Measurements from ENCODE around the gene SMC3.

The SMC3 gene

DNA sequence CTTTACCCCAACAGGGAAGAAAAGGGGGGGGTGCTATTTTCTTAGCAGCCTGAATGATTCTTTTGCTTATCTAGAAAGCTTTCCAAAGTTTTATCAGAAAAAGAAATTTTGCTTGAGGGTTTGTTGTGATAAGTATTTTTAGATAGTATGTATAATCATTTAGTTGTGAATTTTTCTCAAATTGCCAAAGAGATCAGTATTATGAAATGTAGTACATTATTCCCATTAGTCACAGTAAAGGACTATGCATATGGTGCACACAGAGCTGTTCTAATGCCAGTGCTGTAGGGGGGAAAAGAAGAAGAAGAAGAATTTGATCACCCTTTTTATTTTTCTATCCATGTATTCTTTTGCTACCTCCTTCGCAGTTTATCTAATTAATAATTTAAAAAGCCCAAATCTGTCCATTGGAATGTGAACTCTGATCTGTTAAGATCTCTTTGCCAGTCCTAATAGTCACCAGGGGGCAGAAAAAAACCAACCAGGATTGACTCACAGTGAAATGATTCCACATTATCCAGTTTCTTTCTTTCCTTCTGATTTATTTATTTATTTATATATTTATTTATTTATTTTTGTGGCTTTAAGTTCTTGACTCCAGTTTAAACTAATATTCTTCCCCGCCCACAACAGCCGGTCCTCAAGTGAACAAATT is 81.3 kb downstream of the SMC3 start:
- DNase-seq: no peak

DNA sequence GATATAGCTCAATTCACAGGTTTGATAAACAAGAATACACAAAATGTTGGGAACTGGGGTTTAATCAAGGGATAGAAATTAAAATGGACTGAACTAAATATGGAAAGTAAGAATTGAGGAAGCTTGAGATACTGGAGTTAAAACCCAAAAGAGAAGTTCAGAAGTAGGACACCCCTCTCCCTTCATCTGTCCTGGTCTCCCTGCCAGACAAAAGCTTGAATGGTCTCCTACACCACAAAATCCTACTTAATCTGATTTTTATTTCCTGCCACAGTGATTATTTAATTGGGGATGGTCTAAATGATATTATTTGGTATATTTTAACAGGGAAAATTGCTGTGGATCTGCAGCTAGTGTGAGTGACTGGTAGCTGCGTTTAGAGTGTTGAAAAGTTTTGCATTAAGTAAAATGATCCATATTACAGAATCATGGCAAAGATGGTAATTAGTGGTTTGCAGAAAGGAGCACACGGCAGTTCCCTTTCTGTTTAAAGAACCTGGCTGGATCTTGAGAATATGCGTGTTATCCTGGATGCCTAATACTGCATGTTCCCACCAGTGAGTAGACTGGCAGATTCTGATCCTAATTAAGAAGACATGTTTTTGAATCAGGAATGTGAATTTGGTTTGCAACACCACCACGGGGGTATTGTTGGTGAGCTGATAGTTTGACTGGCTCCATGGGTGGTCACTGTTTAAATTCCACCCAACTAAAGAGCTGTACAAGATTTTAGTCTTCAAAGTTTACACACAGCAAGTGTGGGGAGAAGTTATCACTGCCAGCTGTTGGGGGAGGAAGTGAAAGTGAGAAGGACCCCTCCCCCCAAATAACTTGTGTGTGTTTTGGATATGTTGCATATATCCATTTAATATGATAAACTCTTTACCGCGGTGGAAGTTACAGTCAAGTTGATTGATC is 82.1 kb downstream of the SMC3 start:
- DNase-seq: peak; percentile 37

DNA sequence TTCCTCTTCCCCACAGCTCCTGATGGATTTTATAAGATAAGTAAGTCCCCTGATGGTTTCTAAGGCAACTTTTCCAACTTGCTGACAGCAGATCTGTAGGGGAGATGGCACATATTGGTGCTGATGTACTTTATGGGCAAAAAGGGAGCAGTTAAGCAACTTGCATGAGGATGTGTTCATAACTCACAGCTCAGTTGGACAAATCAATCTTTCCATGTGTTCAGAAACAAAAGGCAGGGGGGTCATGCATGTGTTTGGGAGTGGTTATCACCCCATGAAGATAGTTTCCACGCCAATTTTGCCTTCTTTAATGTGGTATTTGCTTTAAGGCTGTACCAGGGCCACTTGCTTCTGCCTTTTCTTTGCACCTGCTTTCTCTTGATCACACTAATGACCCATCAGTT is 82.8 kb downstream of the SMC3 start:
- DNase-seq: no peak

DNA sequence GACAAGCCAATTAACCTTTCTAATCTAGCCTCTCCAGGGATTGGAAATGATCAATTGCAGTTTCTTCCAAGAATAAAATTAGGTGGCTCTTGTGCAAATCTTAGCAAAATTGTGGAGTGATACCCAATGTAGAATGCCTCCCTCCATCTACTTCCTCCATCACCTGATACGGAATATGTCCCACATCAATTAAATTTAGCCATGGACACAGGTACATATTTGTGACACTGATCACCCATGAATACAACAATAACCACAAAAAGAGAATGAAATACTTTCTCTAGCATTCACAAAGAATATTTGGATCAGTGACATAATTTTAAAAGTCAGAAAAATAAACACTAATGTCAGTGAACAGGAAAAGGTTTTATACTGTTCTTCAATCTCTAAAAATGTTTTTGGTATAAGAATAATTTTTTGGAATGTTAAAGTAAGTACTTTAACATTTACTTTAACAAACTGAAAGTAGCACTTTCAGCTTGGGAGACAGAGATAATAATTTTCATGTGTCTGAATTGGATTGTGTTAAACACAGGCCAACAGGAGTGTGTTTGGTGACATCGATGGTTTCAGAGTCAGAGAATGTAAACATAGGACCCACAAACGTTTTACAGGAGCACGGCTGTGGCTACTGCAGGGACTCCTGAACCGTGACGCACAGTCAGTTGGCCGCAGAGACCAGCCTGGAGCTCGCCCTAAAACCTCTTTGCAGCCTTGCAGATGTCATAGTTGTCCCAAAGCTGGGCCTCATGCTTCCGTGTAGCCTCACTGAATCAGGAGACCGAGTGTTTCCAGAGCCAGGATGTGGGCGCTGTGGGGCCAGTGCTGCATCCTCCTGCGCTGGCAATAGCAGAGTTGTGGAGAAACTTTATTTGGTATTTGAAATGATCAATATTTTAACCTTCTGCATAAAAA is 83.8 kb downstream of the SMC3 start:
- DNase-seq: peak; percentile 81

DNA sequence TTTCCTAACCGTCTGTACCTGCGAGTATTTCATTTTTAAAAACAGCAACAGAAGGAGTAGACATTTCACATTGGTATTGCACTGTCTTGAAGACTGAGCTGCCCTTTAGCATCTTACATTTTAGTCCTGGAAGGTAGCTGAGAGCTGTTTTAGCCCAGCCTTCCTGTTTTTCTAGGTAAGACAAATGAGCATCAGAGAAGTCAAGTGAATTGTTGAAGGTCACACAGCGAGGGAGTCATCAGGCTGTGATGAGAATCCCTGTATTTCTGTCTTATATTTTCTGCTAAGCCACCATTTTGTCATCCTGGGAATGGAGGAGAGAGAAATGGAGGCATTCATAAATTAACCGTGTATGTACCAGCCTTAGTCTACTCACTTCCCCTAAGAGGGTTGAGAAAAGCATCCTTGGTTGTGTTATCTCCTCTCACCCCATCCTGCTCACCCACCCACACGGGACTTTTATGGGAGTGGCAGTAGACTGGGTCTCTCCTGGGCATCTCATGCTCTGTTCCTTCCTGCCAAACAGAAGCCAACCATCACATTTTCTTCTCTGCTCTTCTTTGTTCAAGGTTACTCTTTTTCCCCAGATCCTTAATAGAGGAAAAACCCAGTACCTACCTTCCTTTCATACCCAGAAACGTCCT is 85.1 kb downstream of the SMC3 start:
- DNase-seq: no peak

All from fibroblast of skin of right biceps (primary cell).